Effector memory CD8-positive, alpha-beta T cell (primary cell): ENCODE measurements around the gene FBXW9.
"Not testable (repeated sequence)": the region's sequence is repeated elsewhere in the genome, so short reads cannot be mapped to it uniquely, and the experiment has no call there.

Source experiments
- ATAC-seq: fragments of 150-1000 bp; cut with Tn5 transposase; replicated peaks from 2 replicates; pipeline ENCODE4 v1.10.0; 2021; ENCODE audit warnings: mild to moderate bottlenecking, moderate library complexity
- DNase-seq, 3 experiments: peaks; one replicate each; pipeline ENCODE4 v3.0.0; 2021
- H3K27ac Mint-ChIP-seq, 2 donors: one replicate each; pipeline ENCODE4 v1.8.0; 2022; ENCODE audit warnings: mild to moderate bottlenecking in 2 of 2, mixed read lengths in 2 of 2, moderate library complexity in 2 of 2
- H3K27me3 Mint-ChIP-seq, 2 donors: one replicate each; pipeline ENCODE4 v1.8.0; 2022; ENCODE audit warnings: mixed read lengths in 2 of 2
- H3K36me3 Mint-ChIP-seq: one replicate; pipeline ENCODE4 v1.8.0; 2022; ENCODE audit warnings: mild to moderate bottlenecking, moderate library complexity, mixed read lengths; ENCODE audit not compliant: insufficient read depth
- H3K4me1 Mint-ChIP-seq, 2 donors: one replicate each; pipeline ENCODE4 v1.8.0; 2022; ENCODE audit warnings: low read depth in 2 of 2, mixed read lengths in 2 of 2
- H3K4me3 Mint-ChIP-seq, 2 donors: one replicate each; pipeline ENCODE4 v1.8.0; 2022; ENCODE audit warnings: mild to moderate bottlenecking in 2 of 2, mixed read lengths in 2 of 2, moderate library complexity in 2 of 2
- H3K9me3 Mint-ChIP-seq, 2 donors: one replicate each; pipeline ENCODE4 v1.8.0; 2022; ENCODE audit warnings: mixed read lengths in 2 of 2

Gene FBXW9

DNA sequence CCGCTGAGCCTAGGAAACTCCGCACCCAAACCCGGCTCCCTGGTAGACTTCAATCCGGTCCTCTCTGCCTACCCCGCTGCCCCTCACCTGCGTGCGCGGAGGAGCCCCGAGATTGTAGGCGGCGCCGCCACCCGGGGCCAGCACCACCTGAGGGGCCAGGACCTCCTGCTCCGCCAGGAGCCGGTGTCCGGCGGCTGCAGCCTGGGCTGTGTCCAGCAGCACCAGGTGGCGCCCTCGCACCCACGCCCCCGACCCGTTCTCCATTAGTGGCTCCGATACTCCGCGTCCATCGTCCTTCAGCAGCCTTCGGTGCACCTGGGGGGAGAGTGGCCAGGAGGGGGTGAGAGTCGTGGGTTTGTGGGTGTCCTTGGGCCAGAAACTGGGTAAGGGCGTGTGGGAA, 48.3 kb downstream of the FBXW9 start:
- Mint-ChIP-seq H3K9me3 (no peaks in the 10 kb centered on the region), H3K27me3 (no peaks in the 10 kb centered on the region), H3K36me3 (peaks cover 26% of the 10 kb centered on the region), H3K4me1 (peaks cover 0 to 2% of the 10 kb centered on the region in 2 donors), H3K27ac (no peak overlapping the region), H3K4me3 (no peak overlapping the region)
- DNase-seq (no peak), ATAC-seq (no peak)

DNA sequence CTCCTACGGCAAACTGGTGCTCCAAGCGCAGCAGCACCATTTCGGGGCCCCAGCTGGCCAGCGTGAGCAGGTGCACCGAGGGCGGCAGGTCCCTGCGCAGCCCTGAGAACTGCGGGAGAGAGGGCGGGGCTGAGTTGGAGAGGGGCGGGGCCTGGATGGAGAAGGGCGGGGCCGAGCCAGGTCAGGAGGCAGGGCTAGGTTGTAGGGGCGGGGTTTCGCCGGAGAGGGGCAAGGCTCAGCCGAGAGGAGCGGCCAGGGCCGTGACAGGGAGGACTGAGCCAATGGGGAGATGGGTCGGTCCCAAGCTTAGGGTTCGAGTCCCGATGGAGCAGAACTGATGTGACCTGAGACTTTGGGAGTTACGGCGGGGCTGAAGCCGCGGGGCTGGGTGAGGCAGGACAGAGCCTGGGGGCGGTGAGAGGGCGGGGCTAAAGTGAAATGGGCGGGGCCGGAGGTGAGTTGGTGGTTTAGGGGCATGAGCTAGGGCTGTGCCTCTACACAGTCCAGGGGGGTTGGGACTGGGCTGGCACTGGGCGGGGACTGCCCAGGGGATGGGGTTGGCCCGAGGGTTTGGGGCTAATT, 48.9 kb downstream of the FBXW9 start:
- Mint-ChIP-seq H3K9me3 (no peaks in the 10 kb centered on the region), H3K36me3 (peaks cover 22% of the 10 kb centered on the region), H3K27ac (peak overlapping the region in 1 of 2 donors; percentile 38), H3K4me3 (no peak overlapping the region), H3K27me3 (no peaks in the 10 kb centered on the region), H3K4me1 (peaks cover 0 to 2% of the 10 kb centered on the region in 2 donors)
- ATAC-seq = peak; percentile 70
- DNase-seq = no peak

- H3K27me3 Mint-ChIP-seq = no peaks in the 10 kb centered on the region
- H3K9me3 Mint-ChIP-seq = no peaks in the 10 kb centered on the region
- H3K4me1 Mint-ChIP-seq = peaks cover 0 to 2% of the 10 kb centered on the region in 2 donors
- DNase-seq (no peak), ATAC-seq (no peak)
- peak overlapping the region in 1 of 2 donors; percentile 38 for H3K27ac Mint-ChIP-seq
- H3K4me3 Mint-ChIP-seq = no peak overlapping the region
- peaks cover 17% of the 10 kb centered on the region for H3K36me3 Mint-ChIP-seq
Observed at GRCh38 chr19:12647047-12647446, 49.4 kb downstream of the FBXW9 start.

- Mint-ChIP-seq H3K36me3 (peaks cover 12% of the 10 kb centered on the region), H3K27ac (peak overlapping the region in 1 of 2 donors; percentile 32), H3K9me3 (no peaks in the 10 kb centered on the region), H3K4me1 (peaks cover 0 to 2% of the 10 kb centered on the region in 2 donors), H3K4me3 (no peak overlapping the region), H3K27me3 (no peaks in the 10 kb centered on the region)
- no peak for DNase-seq
- ATAC-seq = no peak
Observed at GRCh38 chr19:12646551-12646950, 49.9 kb downstream of the FBXW9 start.

DNA sequence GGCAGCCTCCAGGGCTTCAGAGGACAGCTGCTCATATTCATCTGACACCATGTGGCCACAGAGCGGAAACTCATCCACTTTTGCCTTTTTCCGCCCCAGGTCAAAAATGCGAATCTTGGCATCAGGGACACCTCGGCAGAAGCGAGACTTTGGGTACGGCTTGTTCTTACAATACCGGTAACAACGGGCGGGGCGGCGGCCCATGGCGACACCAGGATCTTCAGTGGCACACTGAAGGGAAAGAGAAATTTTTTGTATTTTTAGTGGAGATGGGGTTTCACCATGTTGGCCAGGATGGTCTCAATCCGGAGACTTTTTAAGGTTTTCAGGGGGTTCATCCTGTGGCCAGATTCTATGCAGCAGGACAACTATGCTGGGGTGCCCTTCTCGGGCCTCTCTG, 52.7 kb downstream of the FBXW9 start:
- not testable (repeated sequence) for H3K4me1 Mint-ChIP-seq, ATAC-seq, H3K9me3 Mint-ChIP-seq, H3K27ac Mint-ChIP-seq, H3K36me3 Mint-ChIP-seq, H3K4me3 Mint-ChIP-seq, DNase-seq, H3K27me3 Mint-ChIP-seq

- H3K27me3 Mint-ChIP-seq = no peaks in the 10 kb centered on the region
- H3K4me3 Mint-ChIP-seq = peak overlapping the region in 1 of 2 donors; percentile 10
- no peaks in the 10 kb centered on the region for H3K9me3 Mint-ChIP-seq
- H3K36me3 Mint-ChIP-seq = peaks cover 5% of the 10 kb centered on the region
- peaks cover 6 to 8% of the 10 kb centered on the region in 2 donors for H3K4me1 Mint-ChIP-seq
- DNase-seq = no peak
- no peak for ATAC-seq
- H3K27ac Mint-ChIP-seq = no peak overlapping the region
Observed at GRCh38 chr19:12642506-12642905, 53.9 kb downstream of the FBXW9 start.

- Mint-ChIP-seq H3K9me3 (no peaks in the 10 kb centered on the region), H3K4me3 (no peak overlapping the region), H3K27me3 (no peaks in the 10 kb centered on the region), H3K27ac (no peak overlapping the region), H3K36me3 (peaks cover 5% of the 10 kb centered on the region), H3K4me1 (peaks cover 6 to 8% of the 10 kb centered on the region in 2 donors)
- no peak for DNase-seq
- no peak for ATAC-seq
Observed at GRCh38 chr19:12641456-12641855, 55.0 kb downstream of the FBXW9 start.

GRCh38 chr19:12639901-12640613, 56.4 kb downstream of the FBXW9 start:
- Mint-ChIP-seq H3K9me3 (no peaks in the 10 kb centered on the region), H3K4me3 (peak overlapping the region; percentile 70 to 79), H3K27me3 (no peaks in the 10 kb centered on the region), H3K4me1 (peaks cover 8 to 9% of the 10 kb centered on the region in 2 donors), H3K36me3 (peaks cover 10% of the 10 kb centered on the region), H3K27ac (peak overlapping the region; percentile 75 to 85)
- DNase-seq = peak; percentile 76 to 78 (median 77)
- peak; percentile 94 for ATAC-seq
